HepG2 (cell line): ENCODE results near the gene HK3. TPM values are rescaled to one million over a fixed set of nuclear protein-coding genes. Genes with fewer than 3 reads are reported as not detected.

Experiments used
- ATF3 ChIP-seq: sonication (generic); formaldehyde crosslinking; IDR thresholded peaks from 2 replicates; pipeline ENCODE4 v1.4.0; 2020; ENCODE audit warnings: missing genetic modification reagents
- EED ChIP-seq: sonication (generic); formaldehyde crosslinking; IDR thresholded peaks from 2 replicates; pipeline ENCODE4 v1.5.0; 2020; ENCODE audit warnings: mild to moderate bottlenecking, missing genetic modification reagents
- FOXA1 ChIP-seq, 2 experiments: fragments of 450-650 bp in 1 of 2; sonication (generic) in 1 of 2; formaldehyde crosslinking in 1 of 2; IDR thresholded peaks; 2 replicates each; pipeline versions ENCODE4 v1.4.0 to v1.6.1; 2016 to 2020; ENCODE audit warnings: missing genetic modification reagents in 1 of 2
- FOXO1 ChIP-seq: sonication (generic); formaldehyde crosslinking; IDR thresholded peaks from 2 replicates; pipeline ENCODE4 v1.4.0; 2020; ENCODE audit warnings: missing genetic modification reagents
- HIC2 ChIP-seq: sonication (generic); formaldehyde crosslinking; IDR thresholded peaks from 2 replicates; pipeline ENCODE4 v1.9.0; 2022; ENCODE audit warnings: low read depth, missing genetic modification reagents
- JUND ChIP-seq: sonication (generic); formaldehyde crosslinking; IDR thresholded peaks from 2 replicates; pipeline ENCODE4 v1.8.0; 2022; ENCODE audit warnings: mild to moderate bottlenecking, missing genetic modification reagents
- NR1H2 ChIP-seq: sonication (generic); formaldehyde crosslinking; IDR thresholded peaks from 2 replicates; pipeline ENCODE4 v1.8.1; 2022; ENCODE audit warnings: low read depth, missing genetic modification reagents, borderline replicate concordance
- RFXAP ChIP-seq: sonication (generic); formaldehyde crosslinking; IDR thresholded peaks from 2 replicates; pipeline ENCODE4 v1.4.0; 2020; ENCODE audit warnings: missing genetic modification reagents, borderline replicate concordance
- TFAP4 ChIP-seq: sonication (generic); IDR thresholded peaks from 2 replicates; pipeline ENCODE4 v1.6.1; 2016; ENCODE audit warnings: low read depth, borderline replicate concordance
- TFDP1 ChIP-seq: IDR thresholded peaks from 2 replicates; pipeline ENCODE4 v1.6.1; 2016; ENCODE audit warnings: missing compliant biosample characterization, missing genetic modification reagents, borderline replicate concordance
- XRCC5 ChIP-seq: fragments of 200-400 bp; formaldehyde crosslinking; optimal IDR thresholded peaks from 2 replicates; pipeline ENCODE3; 2017; ENCODE audit warnings: mild to moderate bottlenecking, low read length
- ZBTB21 ChIP-seq: sonication (generic); formaldehyde crosslinking; IDR thresholded peaks from 2 replicates; pipeline ENCODE4 v1.4.0; 2020; ENCODE audit warnings: missing genetic modification reagents
- ZFP91 ChIP-seq: sonication (generic); formaldehyde crosslinking; IDR thresholded peaks from 2 replicates; pipeline ENCODE4 v1.9.0; 2022; ENCODE audit warnings: missing genetic modification reagents, mild to moderate bottlenecking, borderline replicate concordance
- ZFY ChIP-seq: sonication (generic); formaldehyde crosslinking; IDR thresholded peaks from 2 replicates; pipeline ENCODE4 v1.4.0; 2020; ENCODE audit warnings: missing genetic modification reagents
- ZNF251 ChIP-seq: sonication (generic); formaldehyde crosslinking; IDR thresholded peaks from 2 replicates; pipeline ENCODE4 v1.9.0; 2021; ENCODE audit warnings: mild to moderate bottlenecking, missing genetic modification reagents
- ZNF441 ChIP-seq: sonication (generic); formaldehyde crosslinking; IDR thresholded peaks from 2 replicates; pipeline ENCODE4 v1.7.0; 2021; ENCODE audit warnings: missing genetic modification reagents, borderline replicate concordance
- ZNF512 ChIP-seq: sonication (generic); formaldehyde crosslinking; IDR thresholded peaks from 2 replicates; pipeline ENCODE4 v1.4.0; 2020; ENCODE audit warnings: mild to moderate bottlenecking, missing genetic modification reagents
- ZNF768 ChIP-seq: sonication (generic); formaldehyde crosslinking; IDR thresholded peaks from 2 replicates; pipeline ENCODE4 v1.4.0; 2020; ENCODE audit warnings: missing genetic modification reagents
- ZNF772 ChIP-seq: sonication (generic); formaldehyde crosslinking; IDR thresholded peaks from 2 replicates; pipeline ENCODE4 v1.5.0; 2020; ENCODE audit warnings: mild to moderate bottlenecking, missing genetic modification reagents
- polyA plus RNA-seq, 8 experiments: library from polyadenylated mRNA; depleted of rRNA in 3 of 8; stranded (reverse) in 7 of 8; unstranded in 1 of 8; fragments of >200 nt; fragmentation: Illumina TruSeq in 4 of 8; extraction: Trizol in 4 of 8; gene quantifications; 2 replicates each; pipeline versions ENCODE4 v1.2.1 to v1.2.3, GENCODE V29; 2011 to 2016; ENCODE audit warnings: low read depth in 4 of 8, missing spikeins in 1 of 8, mixed read lengths in 1 of 8; ENCODE audit not compliant: insufficient read depth in 1 of 8
- total RNA-seq, 5 experiments: library from RNA; depleted of rRNA; stranded (reverse); fragments of >200 nt; fragmentation: Illumina TruSeq; extraction: Trizol; gene quantifications; 2 replicates each; pipeline ENCODE4 v1.2.3, GENCODE V29; 2016; ENCODE audit warnings: low read depth in 1 of 5

The HK3 gene
- total and polyA plus RNA-seq, 2 of the 13 experiments (the other 11 are each of a cell fraction or from before 2014, with no cell fraction given) = not detected

GRCh38 chr5:176870110-176870591 is 29.0 kb downstream of the HK3 start (continued):
- TF ChIP-seq EED (CRISPR knock-in tag) = peak; percentile 27; the same call in 1 of the 2 replicates
- TF ChIP-seq HIC2 (CRISPR knock-in tag) = 0 out of 2 replicates have a peak, but pooled peaks have one; percentile 78
- peak; percentile 90 for TF ChIP-seq ZBTB21 (CRISPR knock-in tag)
- TF ChIP-seq NR1H2 (CRISPR knock-in tag) = no peak
- TF ChIP-seq ZNF768 (CRISPR knock-in tag) = peak; percentile 41; the same call in 1 of the 2 replicates
- TF ChIP-seq XRCC5 = peak; percentile 74
- no peak for TF ChIP-seq FOXA1 (IDR thresholded peaks at IDR 0.05)
- peak; percentile 22; the same call in 1 of the 2 replicates for TF ChIP-seq FOXA1 (CRISPR knock-in tag; IDR thresholded peaks at IDR 0.05)
- TF ChIP-seq ZNF251 (CRISPR knock-in tag) = no peak
- no peak for TF ChIP-seq RFXAP (CRISPR knock-in tag)
- 0 out of 2 replicates have a peak, but pooled peaks have one; percentile 12 for TF ChIP-seq TFAP4
- no peak for TF ChIP-seq ZNF512
- TF ChIP-seq ATF3 (CRISPR knock-in tag) = peak; percentile 70
- peak; percentile 34; the same call in 1 of the 2 replicates for TF ChIP-seq TFDP1 (CRISPR knock-in tag)
- 0 out of 2 replicates have a peak, but pooled peaks have one; percentile 25 for TF ChIP-seq ZNF772 (CRISPR knock-in tag)
- TF ChIP-seq ZFY (CRISPR knock-in tag) = peak; percentile 43; the same call in 1 of the 2 replicates
- TF ChIP-seq JUND (CRISPR knock-in tag) = peak; percentile 76; the same call in 1 of the 2 replicates
- peak; percentile 40; the same call in 1 of the 2 replicates for TF ChIP-seq ZFP91
- 0 out of 2 replicates have a peak, but pooled peaks have one; percentile 12 for TF ChIP-seq FOXO1 (CRISPR knock-in tag)
- no peak for TF ChIP-seq ZNF441
